NCI-H1048 (cell line): ENCODE results near the gene RUNX1.

Experiments used
- DNase-seq: peaks from one replicate; lab custom pipeline; 2025; lab: John Stamatoyannopoulos, UW

The RUNX1 gene

DNA sequence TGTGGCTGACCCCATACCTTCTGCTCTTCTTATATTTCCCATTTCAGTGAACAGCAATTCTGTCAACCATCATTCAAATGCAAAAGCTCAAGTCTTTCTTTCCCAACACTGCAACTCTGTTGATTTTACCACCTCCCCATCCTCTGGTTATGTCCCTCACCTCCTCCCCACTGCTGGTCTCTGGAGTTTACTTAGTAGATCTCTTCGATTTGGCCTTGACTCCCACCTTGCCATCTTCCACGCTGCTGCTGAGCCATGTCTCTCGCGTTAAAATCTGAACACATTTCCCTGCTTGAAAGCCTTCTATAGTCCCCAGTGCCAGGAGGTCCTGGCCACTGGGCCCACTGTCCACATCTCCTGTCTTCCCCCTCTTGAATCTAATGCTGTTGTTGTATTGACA, 125.5 kb downstream of the RUNX1 start:
- no peak for DNase-seq

DNA sequence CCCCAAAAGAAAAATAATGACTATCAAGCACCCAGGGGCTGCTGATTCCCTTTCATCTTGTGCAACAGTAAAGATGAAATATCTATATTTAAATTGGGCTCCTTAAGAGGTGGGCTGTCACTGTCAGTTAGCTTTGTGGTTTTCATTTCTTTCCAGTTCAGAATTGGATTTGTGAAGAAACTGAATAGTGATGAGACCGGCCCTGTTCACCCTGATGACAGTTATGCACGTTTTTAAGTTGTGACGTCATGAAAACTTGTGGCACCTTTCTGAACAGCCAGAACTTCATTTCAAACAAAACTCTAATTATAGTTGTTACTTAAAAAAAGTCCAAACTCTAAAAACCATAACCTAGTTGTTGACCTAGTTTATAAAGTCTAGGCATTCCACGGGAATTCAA, 125.9 kb downstream of the RUNX1 start:
- no peak for DNase-seq

DNA sequence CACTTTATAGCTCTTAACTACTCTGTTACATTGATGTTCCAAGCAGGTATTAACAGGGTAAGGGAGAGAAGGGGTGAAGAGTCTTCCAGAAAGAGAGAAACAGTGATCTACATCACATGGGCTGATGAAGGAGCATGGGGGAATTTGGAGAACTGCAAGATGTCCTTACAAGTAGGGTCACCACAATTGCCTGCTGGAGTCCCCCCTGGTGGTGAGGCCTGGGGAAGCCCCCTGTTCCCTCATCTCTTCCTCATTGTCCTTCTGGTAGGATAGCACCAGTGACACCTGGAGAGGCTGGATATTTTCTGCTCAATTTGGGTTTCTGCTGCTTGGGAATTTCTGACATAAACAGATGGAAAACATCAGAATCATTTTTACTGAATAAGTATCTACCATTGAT, 126.6 kb downstream of the RUNX1 start:
- no peak for DNase-seq

DNA sequence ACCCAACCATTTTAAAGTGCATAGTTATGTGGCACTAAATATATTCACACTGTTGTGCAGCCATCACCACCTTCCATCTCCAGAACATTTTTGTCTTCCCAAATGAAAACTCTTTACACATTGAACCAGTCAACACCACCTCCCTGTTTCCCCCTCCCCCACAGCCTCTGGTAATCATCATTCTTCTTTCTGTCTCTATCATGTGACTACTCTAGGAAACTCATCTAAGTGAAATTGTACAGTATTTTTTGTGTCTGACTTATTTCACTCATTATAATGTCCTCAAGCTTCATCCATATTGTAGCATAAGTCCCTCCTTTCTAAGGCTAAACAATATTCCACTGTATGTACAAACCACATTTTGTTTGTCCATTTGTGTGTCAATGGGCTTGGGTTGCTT, 128.0 kb downstream of the RUNX1 start:
- no peak for DNase-seq

DNA sequence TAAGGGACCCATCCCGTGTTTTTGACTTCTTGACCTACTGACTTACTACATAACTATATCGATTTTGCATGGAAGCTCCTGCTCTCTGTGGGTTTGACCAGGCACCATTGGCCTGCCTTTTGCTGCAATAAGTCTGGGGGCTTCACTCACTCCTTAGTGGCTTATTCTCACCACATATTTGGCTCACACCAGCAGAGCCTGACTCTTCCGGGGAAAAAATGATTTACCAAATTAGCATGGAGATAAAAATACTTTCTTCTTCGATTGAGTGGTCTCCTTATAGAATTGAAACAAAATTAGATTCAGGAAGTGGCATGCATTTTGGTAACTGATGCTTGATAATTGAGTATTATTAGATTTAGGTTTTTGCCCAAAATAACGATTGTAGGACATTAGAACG, 129.7 kb downstream of the RUNX1 start:
- DNase-seq, result no peak

DNA sequence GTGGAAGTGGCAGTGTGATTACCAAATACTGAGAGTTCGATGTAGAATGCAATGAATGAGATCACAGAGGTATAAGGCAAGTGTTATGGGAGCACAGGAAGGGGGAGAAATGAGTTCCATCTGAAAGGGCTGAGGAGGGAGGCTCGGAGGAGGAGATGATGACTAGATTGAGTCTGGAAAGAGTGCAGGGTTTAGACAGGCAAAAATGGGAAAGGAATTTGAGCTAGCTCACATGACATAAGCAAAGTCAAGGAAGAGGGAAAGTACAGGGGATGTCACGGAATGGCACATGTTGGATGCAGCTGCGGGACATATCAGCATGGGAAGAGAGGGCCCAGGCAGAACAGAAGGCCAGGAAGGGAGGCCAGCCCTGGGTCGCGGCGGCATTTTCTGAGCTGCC, 132.7 kb downstream of the RUNX1 start:
- no peak for DNase-seq

DNA sequence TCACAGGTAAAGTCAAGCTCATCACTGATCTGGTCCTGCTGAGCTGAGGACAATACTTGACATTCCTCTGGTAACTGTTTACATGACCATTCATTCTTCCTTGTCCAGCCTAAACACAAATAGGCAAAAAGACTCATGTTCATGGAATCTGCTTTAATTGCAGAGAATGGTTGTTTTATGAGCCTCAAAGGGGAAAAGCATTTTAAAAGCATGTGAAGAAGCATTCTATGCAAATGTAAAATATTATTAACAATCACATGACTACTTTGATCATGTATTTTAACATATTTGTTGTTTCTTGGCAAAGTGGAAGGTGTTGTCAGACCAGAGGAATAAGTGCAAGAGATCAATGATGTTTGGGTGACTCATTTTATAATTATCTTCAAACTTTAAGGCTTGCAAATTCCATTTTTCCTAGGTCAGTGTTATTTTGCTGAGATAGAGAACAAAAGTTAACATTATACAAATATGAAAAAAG, 133.7 kb downstream of the RUNX1 start:
- no peak for DNase-seq

DNA sequence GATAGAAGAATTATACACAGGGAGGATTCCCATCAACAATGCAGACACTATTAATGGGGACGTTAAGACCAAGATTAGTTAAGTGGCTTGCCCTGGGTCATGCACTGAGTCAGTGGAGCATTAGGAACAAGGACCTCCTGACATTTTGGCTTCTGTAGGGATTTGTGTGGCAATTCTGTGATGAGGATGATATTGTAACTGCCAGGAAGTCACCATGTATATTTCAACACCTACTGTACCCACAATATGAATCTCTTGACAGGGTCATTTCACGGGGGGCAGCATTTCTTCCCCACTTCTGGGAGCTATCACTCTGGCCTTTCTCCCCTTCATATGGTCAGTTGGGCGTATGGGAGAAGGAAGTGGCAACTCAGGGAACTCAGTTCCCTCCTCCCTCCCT, 134.9 kb downstream of the RUNX1 start:
- no peak for DNase-seq

DNA sequence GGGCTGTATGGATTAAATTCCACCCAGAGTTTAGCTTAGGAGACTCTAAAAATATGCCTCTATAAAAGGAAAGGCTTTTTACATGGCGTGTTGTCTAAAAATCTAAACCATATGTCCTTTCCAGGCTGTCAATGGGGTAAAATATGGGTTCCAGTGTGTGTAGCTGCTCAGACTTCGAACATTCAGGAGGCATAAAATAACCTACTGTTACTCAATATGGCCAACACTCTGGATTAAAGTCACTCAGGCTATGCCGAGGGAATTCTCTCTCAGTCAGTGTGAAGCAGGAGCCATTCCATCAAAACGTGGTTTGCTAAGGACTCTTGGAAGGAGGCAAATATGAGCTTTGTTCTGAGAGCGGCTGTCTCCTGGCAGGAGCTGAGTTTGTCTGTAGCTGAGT, 135.3 kb downstream of the RUNX1 start:
- no peak for DNase-seq

DNA sequence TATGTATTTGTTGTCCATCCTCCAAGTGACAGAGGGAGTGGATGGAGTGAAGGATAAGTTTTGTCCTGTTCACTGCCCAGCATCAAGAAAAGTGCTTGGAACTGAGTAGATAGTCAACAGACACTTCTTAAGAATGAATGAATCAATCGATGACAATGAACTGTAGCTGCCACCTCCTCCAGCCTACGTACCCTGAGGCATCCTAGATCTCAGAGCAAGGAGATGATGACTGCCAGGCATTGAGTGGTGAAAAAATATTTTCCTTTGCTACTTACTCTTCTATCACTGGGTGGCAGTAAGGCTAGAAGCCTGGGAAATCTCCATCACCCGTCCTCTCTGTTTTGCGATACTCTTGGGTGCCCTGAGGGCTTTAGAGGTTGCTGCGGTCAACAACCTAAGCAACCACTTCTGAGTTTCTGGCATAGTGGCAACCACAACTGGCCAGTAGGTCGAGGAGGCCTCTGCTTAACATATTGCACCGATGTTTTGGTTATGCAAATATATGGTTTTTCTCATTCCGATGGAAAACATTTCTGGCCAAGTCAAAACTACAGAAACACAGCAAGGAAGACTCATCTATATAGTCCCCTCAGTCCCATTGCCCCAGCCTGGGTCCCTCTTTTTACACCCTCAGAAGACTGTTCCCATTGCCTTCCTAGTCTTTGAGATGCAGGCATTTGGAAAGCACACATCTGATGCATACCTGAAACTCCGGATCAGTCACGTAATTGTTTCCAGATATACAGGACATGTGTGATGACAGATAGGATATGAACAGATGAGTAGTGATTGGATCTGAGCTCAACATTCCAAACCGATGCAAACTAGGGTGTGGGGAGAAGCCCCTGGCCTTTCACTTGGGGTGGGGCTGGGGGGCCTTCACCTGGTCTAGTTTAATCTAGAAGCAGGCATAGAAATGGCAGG, 136.8 kb downstream of the RUNX1 start:
- no peak for DNase-seq

DNA sequence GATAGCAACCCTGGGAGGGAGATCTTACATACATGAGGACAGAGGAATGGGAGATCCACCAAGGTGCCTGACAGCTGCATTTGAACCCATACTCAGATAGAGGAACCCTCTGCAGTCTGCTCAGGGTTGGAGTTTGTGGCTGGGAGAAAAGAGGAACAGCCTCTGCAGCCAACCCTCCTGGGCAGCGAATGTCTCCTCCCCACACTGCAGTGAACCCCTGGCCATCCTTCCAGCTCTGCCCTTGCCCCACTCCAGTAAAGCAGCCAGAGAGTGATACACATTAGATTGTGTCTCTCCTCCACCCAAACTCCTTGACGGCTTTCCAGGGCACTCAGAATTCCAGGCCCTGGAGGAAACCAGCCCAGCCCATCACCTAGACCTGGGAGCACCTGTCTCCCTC, 137.7 kb downstream of the RUNX1 start:
- DNase-seq, result no peak

DNA sequence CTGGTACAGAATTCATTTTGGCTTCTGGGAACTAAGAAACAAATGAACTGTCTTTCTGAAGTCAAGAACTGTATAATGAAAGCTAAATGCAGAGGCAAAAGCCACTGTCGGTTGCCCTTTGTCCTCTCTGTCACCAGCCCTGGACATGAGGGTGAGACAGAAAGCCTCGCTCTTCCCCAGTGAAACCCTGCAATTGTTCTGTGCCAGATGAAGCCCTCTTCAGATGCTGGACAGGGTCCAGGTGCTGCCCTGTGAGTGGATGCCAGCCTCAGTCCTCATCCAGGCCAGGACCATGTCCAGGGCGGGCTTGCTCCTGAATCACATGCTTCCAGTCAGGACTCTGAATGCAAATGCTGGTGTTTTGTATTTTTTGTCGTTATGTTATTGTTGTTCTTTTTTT, 138.7 kb downstream of the RUNX1 start:
- DNase-seq, result no peak

DNA sequence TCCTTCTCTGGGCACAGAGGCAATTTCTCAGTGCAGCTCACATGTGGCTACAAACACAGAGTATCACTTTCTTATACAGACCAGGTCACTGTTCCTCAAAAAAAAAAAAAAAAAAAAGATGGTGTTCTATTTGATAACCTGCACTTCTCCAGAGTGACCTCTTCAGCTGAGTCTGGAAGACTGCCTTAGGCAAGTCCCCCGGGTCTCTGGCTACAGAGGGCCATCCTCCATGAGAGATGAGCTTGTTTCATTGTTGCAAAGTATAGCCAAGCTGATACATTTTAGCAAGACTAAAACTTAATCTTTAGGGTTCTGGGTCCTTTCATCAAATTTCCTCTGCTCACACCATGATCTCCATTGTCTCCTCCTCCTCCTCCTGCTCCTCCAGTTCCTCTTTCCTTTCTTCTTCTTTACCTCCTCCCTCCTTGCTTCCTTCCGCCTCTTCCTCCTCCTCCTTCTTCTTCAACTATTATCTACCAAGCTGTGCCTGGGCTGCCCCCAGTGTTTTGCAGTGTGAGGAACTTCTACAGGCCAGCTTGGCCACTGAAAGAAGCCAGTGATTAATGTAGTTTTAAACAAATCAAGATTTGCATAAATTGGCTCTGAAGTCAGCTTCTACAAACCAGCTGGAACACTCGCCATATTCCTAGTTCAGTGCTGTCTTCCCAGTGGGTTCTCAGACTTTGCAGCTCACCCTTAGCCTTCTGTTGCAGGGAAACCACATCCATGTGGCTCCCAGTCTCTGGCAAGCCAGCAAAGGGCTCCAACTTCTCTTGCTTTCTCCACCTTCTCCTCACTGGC, 139.4 kb downstream of the RUNX1 start:
- DNase-seq, result no peak

DNA sequence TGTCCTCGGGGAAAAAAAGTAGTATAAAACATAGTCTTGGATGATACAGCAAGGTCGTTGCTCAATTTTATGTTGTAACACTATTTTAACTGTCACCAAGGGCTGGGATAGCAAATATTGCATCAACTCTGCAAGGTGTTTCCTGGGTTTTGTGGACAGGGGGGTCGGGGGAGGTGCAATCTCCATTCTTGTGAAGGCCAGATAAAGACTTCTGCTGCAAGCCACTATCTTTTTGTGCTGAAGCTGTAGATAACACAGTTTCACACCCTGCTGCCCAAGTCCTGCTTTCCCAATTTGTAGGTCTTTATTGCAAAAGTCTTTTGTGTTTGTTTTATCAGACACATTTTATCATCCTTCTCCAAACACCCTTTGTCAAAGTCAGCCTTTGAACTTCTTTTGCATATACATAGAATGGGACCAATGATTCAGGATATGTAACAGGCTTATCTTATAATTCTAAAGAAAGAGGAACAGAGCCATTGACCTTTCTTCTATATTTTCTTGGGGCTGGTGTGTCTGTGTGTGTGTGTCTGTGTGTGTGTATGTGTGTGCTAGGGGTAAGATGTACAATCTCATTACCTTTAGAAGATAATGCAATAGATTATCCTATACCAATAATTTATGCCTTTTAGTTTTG, 140.6 kb downstream of the RUNX1 start:
- DNase-seq, result no peak

DNA sequence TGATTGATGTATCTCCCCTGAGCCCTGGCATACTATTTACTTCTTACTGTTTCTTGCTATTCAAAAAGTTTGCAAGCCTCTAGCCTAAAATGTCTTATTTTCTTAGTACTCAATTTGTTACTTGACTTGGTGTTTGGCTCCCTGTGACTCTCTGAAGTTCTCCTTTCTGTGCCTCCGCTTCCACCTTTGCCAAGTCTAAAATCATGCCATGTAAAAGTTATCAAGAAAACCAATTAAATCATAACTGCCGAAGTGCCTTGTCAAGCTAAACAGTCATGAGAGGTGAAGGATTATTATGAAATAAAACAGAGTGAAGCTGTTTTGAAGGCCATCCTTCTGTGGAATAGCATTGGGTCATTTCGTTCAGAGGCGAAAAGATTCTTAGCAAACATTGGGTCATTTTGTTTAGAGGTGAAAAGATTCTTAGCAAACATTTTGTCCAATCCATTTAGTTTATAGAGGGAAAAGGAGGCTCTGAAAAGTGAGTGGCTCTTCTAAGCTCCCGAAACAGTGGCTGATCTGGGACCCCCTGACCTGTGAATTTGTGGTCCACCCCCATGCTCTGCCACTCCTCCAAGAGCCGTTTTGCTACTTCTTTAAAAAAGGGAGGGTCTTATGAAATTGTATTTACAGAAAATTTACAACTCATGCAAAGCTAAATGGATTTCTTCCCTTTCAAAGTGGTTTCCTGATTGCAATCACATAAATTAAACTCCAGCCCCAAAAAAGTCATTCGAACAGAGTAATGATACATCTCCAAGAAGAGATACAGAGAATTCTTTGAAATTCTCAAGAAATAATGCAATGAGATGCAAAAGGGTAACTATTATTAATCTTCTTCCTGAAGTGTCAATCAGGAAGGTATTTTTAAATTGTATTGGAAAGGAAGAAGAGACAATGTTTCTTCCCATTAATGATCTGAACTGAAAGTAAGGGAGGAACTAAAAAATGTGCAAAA, 141.4 kb downstream of the RUNX1 start:
- DNase-seq, result no peak

DNA sequence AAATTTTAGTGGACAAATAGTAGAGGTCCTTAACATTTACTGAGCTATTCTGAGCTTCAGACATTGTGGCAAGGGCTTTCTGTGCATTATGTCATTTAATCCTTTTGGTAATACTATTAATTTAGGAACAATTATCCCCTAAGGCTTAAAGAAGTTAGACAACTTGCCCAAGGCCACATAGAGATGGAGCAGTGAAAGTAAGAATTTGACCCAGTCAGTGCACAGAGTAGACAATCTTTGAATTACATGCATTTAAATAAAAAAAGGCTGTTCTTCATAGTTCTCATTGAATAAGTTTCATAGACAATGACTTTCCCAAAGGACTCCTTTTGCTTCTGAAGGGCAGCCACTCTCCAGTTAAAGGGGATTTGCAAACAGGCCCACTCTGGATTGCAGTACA, 142.7 kb downstream of the RUNX1 start:
- DNase-seq, result no peak

DNA sequence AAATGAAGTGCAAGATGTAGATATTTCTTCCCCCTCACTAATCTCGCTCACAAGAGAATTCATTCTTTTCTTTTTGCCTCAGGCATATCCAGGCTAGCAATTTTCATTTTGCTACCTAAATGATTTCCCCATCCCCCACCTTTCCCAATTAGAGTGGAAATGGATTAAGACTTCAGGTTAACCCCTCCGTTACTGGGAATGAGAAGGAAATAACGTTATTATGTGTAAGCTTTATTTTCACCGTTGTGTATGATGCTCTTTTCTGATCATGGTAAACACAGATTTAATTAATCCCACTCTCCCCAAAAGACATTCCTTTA, 143.9 kb downstream of the RUNX1 start:
- DNase-seq, result no peak

DNA sequence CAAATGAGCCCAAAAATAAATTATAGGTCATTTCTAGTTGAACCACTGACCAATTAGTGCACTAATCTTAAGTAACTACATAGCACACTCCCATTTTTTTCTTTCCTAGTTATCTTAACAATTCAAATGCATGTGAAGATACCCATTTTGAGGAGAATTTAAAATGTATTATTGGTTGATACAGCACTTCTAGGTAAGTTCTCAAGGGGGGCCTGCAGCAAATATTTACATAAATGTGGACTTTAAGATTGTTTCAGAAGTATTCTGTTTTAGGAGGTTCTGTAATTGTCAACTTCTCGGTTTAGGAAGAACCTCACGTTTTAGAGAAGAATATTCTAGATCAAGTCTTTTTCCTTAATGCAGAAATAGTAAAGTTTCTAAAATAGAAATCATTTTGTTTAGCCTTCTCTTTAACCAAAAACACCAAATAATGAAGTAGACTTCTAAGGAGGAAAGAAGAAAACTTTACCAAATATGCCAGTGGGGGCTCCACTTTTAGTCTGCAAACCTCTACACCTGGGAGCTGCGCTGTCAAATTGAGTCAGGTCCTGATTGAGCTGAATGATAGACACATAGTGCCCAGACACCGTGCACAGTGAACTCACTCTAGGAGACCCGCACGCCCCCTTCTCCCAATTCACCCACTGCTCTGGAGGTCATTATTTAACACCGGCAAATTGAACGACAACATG, 144.4 kb downstream of the RUNX1 start:
- DNase-seq, result no peak

DNA sequence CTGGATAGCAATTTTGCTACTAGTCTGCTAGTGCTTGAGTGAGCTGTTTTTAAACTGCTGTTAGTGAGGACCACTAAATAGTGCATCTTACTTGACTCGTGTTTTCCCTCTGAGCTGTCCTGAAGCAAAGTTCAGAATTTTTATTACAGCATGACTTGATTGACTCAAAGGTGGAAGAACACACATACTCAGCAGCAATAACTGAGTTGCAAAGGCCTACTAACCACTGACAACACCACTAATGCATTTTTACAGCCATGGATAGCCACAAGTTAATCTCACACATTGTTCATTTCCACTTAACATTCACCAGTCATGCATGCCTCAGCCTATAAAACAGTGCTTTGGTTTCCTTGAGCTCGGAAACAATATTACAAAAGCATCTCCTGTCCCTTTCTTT, 148.7 kb downstream of the RUNX1 start:
- DNase-seq, result no peak

DNA sequence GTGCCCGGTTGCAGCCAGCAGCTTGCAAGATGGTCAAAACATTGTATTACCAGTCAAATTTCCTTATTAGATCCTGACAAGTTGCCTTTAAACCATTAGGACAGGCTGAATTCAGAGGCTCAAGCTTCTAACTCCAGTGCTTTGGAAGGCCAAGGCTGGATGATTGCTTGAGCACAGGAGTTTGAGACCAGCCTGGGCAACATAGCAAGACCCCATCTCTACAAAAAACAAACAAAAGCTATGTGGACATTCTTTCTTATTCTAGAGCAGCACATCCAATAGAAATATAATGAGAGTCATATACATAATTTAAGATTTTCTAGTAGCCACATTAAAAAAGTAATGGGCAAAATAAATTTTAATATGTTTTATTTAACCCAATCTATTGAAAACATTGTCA, 149.3 kb downstream of the RUNX1 start:
- no peak for DNase-seq

DNA sequence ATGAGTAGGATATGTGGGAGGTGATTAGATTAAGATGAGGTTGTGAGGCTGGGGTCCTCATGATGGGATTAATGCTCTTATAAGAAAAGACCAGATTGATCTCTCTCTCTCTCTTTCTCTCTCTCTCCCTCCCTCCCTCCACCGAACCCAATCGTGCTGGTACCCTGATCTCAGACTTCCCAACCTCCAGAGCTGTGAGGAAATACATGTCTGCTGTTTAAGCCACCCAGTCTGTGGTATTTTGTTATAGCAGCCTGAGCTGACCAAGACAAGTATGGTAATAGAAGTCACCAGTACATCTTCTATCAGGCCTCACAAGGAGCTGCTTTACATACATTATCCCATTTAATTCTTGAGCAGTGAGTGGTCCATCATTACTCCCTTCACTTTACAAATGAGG, 149.8 kb downstream of the RUNX1 start:
- no peak for DNase-seq
